Occipital lobe (tissue), 2 donors: Measurements from ENCODE around the gene PTCD1. TPM values are rescaled to one million over a fixed set of nuclear protein-coding genes. Genes with fewer than 3 reads are reported as not detected.

Experiments used
- DNase-seq: peaks from one replicate; lab custom pipeline; 2025; lab: John Stamatoyannopoulos, UW
- total RNA-seq: library from RNA; depleted of rRNA; stranded (reverse); fragments of >200 nt; gene quantifications from one replicate; pipeline ENCODE4 v1.2.3, GENCODE V29; 2014

The PTCD1 gene
- total RNA-seq, 1 donor from 2014 or later, result 6.6 TPM

GRCh38 chr7:99369767-99370391 lies 68.7 kb downstream of the PTCD1 start:
- DNase-seq, result no peak

- no peak for DNase-seq
Measured at GRCh38 chr7:99368750-99369389, 69.7 kb downstream of the PTCD1 start.

Other genes with a start within 250 kb of the PTCD1 start
- gene KPNA7, start 230.7 kb downstream of the PTCD1 start, total RNA-seq, result not detected
- gene MYH16, start 166.0 kb downstream of the PTCD1 start, total RNA-seq, result not detected
- gene ARPC1A, start 112.9 kb downstream of the PTCD1 start, total RNA-seq, result 72.1 TPM
- gene ARPC1B, start 64.1 kb downstream of the PTCD1 start, total RNA-seq, result 11.9 TPM
- gene PDAP1, start 30.2 kb downstream of the PTCD1 start, total RNA-seq, result 12.6 TPM
- 55.2 TPM for gene BUD31, start 29.8 kb downstream of the PTCD1 start, total RNA-seq
- gene CPSF4, start 145 bp upstream of the PTCD1 start, total RNA-seq, result 24.2 TPM
- gene ATP5MF, start 27.4 kb upstream of the PTCD1 start, total RNA-seq, result 256 TPM
- gene ZNF789, start 34.1 kb upstream of the PTCD1 start, total RNA-seq, result 25.3 TPM
- 36.3 TPM for gene ZNF394, start 61.5 kb upstream of the PTCD1 start, total RNA-seq
- gene ZKSCAN5, start 65.9 kb upstream of the PTCD1 start, total RNA-seq, result 19.8 TPM
- gene FAM200A, start 113.3 kb upstream of the PTCD1 start, total RNA-seq, result 18.9 TPM
- 79.1 TPM for gene ZNF655, start 119.8 kb upstream of the PTCD1 start, total RNA-seq
- not detected for gene TMEM225B, start 159.5 kb upstream of the PTCD1 start, total RNA-seq
- 18.4 TPM for gene ZSCAN25, start 178.1 kb upstream of the PTCD1 start, total RNA-seq
- 1.6 TPM for gene CYP3A5, start 241.2 kb upstream of the PTCD1 start, total RNA-seq